Upper lobe of left lung (tissue), 4 donors: ENCODE data around the gene MAP4K1.

ENCODE experiments used
- POLR2A ChIP-seq, 4 donors: fragments of 450-650 bp; IDR thresholded peaks; one replicate each; pipeline ENCODE4 v1.5.1; 2016 to 2017; ENCODE audit warnings: antibody characterized with exemption in 4 of 4, mild to moderate bottlenecking in 2 of 4
- POLR2AphosphoS5 ChIP-seq, 2 donors: sonication (generic); formaldehyde crosslinking; IDR thresholded peaks; one replicate each; pipeline ENCODE4 v1.5.1; 2017; ENCODE audit warnings: antibody characterized with exemption in 2 of 2

DNA sequence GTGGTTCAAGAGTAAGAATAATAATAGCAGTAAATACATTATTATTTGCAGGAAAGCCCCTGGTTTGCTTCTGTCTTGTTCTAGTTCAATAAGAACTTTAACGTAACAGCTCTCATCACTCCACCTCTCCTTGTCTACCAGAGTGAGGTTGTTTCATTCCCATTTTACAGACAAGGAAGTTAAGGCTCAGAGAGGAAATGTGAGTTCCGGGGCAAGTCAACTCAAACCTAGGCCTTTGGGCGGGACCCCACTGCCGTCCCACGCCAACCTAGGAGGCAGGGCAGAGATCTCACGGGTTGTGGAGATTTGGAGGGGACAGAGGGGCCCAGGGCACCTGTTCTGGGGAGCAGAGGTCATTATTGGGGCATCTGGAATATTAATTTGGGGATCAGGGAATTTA lies 1.5 kb downstream of the MAP4K1 start:
- no peak for TF ChIP-seq POLR2AphosphoS5 (IDR thresholded peaks at IDR 0.05)
- TF ChIP-seq POLR2A (IDR thresholded peaks at IDR 0.05), result no peak
